Measurements from ENCODE around the gene TBX20.

DNA sequence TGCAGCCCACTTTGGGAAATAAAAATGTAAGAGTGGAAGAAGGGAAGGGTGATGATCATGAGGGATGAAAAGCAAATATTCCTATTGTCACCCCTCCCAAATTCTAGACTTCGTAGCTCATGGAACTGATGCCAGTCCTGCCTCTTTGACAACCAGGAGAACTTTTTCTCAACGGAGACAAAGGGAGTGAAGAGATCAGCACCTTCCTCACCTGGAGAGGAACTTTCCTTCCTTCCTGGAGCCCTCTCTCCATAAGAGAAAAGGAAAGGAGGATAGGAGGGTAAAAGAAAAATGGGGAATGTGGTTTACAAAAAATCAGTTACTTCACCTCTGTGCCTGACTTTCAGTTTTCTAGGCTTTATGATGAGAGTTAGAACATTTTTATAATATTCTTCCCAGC is 3.4 kb downstream of the TBX20 start:
- TF ChIP-seq POLR2AphosphoS5 (IDR thresholded peaks at IDR 0.05) = no peak
- TF ChIP-seq, protein P1, sequence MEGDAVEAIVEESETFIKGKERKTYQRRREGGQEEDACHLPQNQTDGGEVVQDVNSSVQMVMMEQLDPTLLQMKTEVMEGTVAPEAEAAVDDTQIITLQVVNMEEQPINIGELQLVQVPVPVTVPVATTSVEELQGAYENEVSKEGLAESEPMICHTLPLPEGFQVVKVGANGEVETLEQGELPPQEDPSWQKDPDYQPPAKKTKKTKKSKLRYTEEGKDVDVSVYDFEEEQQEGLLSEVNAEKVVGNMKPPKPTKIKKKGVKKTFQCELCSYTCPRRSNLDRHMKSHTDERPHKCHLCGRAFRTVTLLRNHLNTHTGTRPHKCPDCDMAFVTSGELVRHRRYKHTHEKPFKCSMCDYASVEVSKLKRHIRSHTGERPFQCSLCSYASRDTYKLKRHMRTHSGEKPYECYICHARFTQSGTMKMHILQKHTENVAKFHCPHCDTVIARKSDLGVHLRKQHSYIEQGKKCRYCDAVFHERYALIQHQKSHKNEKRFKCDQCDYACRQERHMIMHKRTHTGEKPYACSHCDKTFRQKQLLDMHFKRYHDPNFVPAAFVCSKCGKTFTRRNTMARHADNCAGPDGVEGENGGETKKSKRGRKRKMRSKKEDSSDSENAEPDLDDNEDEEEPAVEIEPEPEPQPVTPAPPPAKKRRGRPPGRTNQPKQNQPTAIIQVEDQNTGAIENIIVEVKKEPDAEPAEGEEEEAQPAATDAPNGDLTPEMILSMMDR (IDR thresholded peaks at IDR 0.05) = no peak
- TF ChIP-seq POLR2A (IDR thresholded peaks at IDR 0.05) = no peak
